Measurements from ENCODE around the gene CFHR2. TPM values are rescaled to one million over a fixed set of nuclear protein-coding genes. Genes with fewer than 3 reads are reported as not detected.
"Not testable (repeated sequence)": the region's sequence is repeated elsewhere in the genome, so short reads cannot be mapped to it uniquely, and the experiment has no call there.

CFHR2 gene
- total and polyA plus RNA-seq, 2 donors (not counting 1 experiment from before 2014, with no cell fraction given): not detected

DNA sequence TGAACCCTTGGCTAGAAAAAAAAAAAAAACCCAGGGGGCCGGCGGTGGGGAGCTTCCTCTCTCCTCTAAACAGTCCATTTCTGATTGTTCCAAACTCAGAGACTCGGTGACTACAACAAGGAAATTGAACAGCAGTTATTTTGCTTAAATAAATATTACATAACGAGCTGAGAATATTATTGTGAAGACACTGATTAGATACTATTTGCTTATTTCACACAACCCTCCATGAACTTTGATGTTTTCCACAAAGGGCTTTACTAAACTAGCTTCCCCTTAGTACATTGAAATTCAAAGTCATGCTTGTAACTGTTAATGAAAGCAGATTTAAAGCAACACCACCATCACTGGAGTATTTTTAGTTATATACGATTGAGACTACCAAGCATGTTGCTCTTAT, 33.7 kb downstream of the CFHR2 start, which contains the start of gene CFHR5:
Gene CFHR5, plus strand, starts transcription at position 279 of the 400 bp plus-strand sequence. Its CDS starts 109 bp downstream, at position 388.
- ATAC-seq (ENCODE audit: low read depth): no peak
- H3K79me2 ChIP-seq (ENCODE audit: control insufficient read depth, insufficient read depth, low read length): no peaks in the 10 kb centered on the region
- Mint-ChIP-seq H3K27me3 (no peaks in the 10 kb centered on the region), H3K27ac (no peak within 1 kb of the TSS), H3K9me3 (ENCODE audit: insufficient read depth) (no peaks in the 10 kb centered on the region), H3K4me3 (no peak within 1 kb of the TSS), H3K4me1 (no peaks in the 10 kb centered on the region)
- H3K4me2 ChIP-seq (replicated peaks; ENCODE audit: low read depth, low read length, poor library complexity, severe bottlenecking): no peak within 1 kb of the TSS
- H4K20me1 ChIP-seq (ENCODE audit: control insufficient read depth, insufficient read depth, low read length, poor library complexity, severe bottlenecking): no peaks in the 10 kb centered on the region
- H3K27ac ChIP-seq (ENCODE audit: low read length in 2 of 2): no peak within 1 kb of the TSS
- no peak for DNase-seq
- ChIA-PET CTCF (no interaction called here), POLR2A (no interaction called here)
- TF ChIP-seq EZH2 (IDR thresholded peaks at IDR 0.05; ENCODE audit: borderline replicate concordance, insufficient read depth, low read depth, low read length, poor library complexity, severe bottlenecking): no peak
- TF ChIP-seq, protein P1, sequence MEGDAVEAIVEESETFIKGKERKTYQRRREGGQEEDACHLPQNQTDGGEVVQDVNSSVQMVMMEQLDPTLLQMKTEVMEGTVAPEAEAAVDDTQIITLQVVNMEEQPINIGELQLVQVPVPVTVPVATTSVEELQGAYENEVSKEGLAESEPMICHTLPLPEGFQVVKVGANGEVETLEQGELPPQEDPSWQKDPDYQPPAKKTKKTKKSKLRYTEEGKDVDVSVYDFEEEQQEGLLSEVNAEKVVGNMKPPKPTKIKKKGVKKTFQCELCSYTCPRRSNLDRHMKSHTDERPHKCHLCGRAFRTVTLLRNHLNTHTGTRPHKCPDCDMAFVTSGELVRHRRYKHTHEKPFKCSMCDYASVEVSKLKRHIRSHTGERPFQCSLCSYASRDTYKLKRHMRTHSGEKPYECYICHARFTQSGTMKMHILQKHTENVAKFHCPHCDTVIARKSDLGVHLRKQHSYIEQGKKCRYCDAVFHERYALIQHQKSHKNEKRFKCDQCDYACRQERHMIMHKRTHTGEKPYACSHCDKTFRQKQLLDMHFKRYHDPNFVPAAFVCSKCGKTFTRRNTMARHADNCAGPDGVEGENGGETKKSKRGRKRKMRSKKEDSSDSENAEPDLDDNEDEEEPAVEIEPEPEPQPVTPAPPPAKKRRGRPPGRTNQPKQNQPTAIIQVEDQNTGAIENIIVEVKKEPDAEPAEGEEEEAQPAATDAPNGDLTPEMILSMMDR (IDR thresholded peaks at IDR 0.05): no peak
- H3K9me3 ChIP-seq (ENCODE audit: control extremely low read depth in 1 of 3, control insufficient read depth in 2 of 3, insufficient read depth in 1 of 3, low read length in 2 of 3): no peaks in the 10 kb centered on the region
- H3K36me3 ChIP-seq (replicated peaks in 1 of 2; ENCODE audit: control extremely low read depth in 1 of 2, control insufficient read depth in 1 of 2, extremely low read depth in 1 of 2, insufficient read depth in 2 of 2, low read length in 1 of 2): no peaks in the 10 kb centered on the region
- H3K9ac ChIP-seq (ENCODE audit: low read length): no peak within 1 kb of the TSS
- intact Hi-C loops (cut with micrococcal nuclease): no loop called here
- H2AFZ ChIP-seq (ENCODE audit: insufficient read depth, low read depth, low read length, poor library complexity, severe bottlenecking): no peak within 1 kb of the TSS
- H3K27me3 ChIP-seq (replicated peaks in 1 of 4; ENCODE audit: control extremely low read depth in 1 of 4, control insufficient read depth in 3 of 4, insufficient read depth in 4 of 4, low read length in 3 of 4): no peaks in the 10 kb centered on the region
- no CpG with 5 or more reads among the region's 5 CpGs for WGBS (ENCODE audit: insufficient coverage)
- no peaks in the 10 kb centered on the region for H3K4me1 ChIP-seq (ENCODE audit: control insufficient read depth in 2 of 2, insufficient read depth in 2 of 2, low read length in 2 of 2)
- no peak within 1 kb of the TSS for H3K4me3 ChIP-seq (ENCODE audit: control extremely low read depth in 1 of 5, extremely low read depth in 1 of 5, insufficient read depth in 1 of 5, low read depth in 2 of 5, low read length in 4 of 5)

DNA sequence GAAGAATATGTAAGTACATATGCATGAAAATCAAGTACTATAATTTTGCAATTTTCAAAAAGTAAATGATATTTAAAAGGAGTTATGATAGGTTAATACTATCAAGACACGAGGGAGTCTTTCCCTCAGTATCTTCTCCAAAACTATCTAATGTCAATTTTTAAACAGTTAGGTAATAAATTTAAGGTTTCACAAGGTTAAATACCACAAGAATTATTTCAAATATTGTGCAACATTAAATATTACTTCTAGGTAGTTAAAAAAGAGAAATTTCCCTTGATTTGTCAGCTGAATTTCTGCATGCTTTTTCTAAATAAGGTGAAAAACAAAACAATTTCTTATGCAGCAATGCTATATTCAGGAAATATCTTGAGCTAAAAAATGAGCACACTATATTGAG, 37.3 kb downstream of the CFHR2 start:
- intact Hi-C loops (cut with micrococcal nuclease): no loop called here
- CTCF ChIA-PET: no interaction called here
- Histone ChIP-seq H3K4me2 (replicated peaks; ENCODE audit: low read depth, low read length, poor library complexity, severe bottlenecking) (no peak overlapping the region), H3K79me2 (ENCODE audit: control insufficient read depth, insufficient read depth, low read length) (no peaks in the 10 kb centered on the region), H3K4me3 (ENCODE audit: control extremely low read depth in 1 of 5, extremely low read depth in 1 of 5, insufficient read depth in 1 of 5, low read depth in 2 of 5, low read length in 4 of 5) (no peak overlapping the region), H3K4me1 (ENCODE audit: control insufficient read depth in 2 of 2, insufficient read depth in 2 of 2, low read length in 2 of 2) (no peaks in the 10 kb centered on the region), H3K27me3 (replicated peaks in 1 of 4; ENCODE audit: control extremely low read depth in 1 of 4, control insufficient read depth in 3 of 4, insufficient read depth in 4 of 4, low read length in 3 of 4) (no peaks in the 10 kb centered on the region), H3K9me3 (ENCODE audit: control extremely low read depth in 1 of 3, control insufficient read depth in 2 of 3, insufficient read depth in 1 of 3, low read length in 2 of 3) (no peaks in the 10 kb centered on the region), H3K36me3 (replicated peaks in 1 of 2; ENCODE audit: control extremely low read depth in 1 of 2, control insufficient read depth in 1 of 2, extremely low read depth in 1 of 2, insufficient read depth in 2 of 2, low read length in 1 of 2) (no peaks in the 10 kb centered on the region), H3K9ac (ENCODE audit: low read length) (no peak overlapping the region), H2AFZ (ENCODE audit: insufficient read depth, low read depth, low read length, poor library complexity, severe bottlenecking) (no peak overlapping the region), H3K27ac (ENCODE audit: low read length in 2 of 2) (no peak overlapping the region), H4K20me1 (ENCODE audit: control insufficient read depth, insufficient read depth, low read length, poor library complexity, severe bottlenecking) (no peaks in the 10 kb centered on the region)
- DNase-seq: no peak
- TF ChIP-seq, protein P1 (IDR thresholded peaks at IDR 0.05): no peak
- no peak for TF ChIP-seq EZH2 (IDR thresholded peaks at IDR 0.05; ENCODE audit: borderline replicate concordance, insufficient read depth, low read depth, low read length, poor library complexity, severe bottlenecking)
- no CpG with 5 or more reads among the region's 1 CpG for WGBS (ENCODE audit: insufficient coverage)
- no peak for ATAC-seq (ENCODE audit: low read depth)
- POLR2A ChIA-PET: no interaction called here
- no peaks in the 10 kb centered on the region for H3K27me3 Mint-ChIP-seq
- H3K4me3 Mint-ChIP-seq: no peak overlapping the region
- no peak overlapping the region for H3K27ac Mint-ChIP-seq
- H3K4me1 Mint-ChIP-seq: no peaks in the 10 kb centered on the region
- no peaks in the 10 kb centered on the region for H3K9me3 Mint-ChIP-seq (ENCODE audit: insufficient read depth)

DNA sequence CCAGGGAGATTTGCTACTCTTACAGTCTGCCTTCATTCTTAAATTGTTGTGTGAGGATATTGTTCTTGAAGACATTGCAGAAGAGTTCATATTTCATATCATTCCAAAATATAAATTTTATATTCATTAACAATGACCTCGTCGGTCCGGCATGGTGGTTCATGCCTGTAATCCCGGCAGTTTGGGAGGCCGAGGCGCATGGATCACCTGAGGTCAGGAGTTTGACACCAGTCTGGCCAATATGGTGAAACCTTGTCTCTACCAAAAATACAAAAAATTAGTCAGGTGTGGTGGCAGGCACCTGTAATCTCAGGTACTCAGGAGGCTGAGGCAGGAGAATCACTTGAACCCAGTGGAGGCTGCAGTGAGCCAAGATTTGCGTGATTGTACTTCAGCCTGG, 38.7 kb downstream of the CFHR2 start:
- CTCF ChIA-PET; H3K4me3 Mint-ChIP-seq; H3K27ac ChIP-seq (ENCODE audit: low read length in 2 of 2); intact Hi-C loops (cut with micrococcal nuclease); H3K9me3 ChIP-seq (ENCODE audit: control extremely low read depth in 1 of 3, control insufficient read depth in 2 of 3, insufficient read depth in 1 of 3, low read length in 2 of 3); H3K4me1 ChIP-seq (ENCODE audit: control insufficient read depth in 2 of 2, insufficient read depth in 2 of 2, low read length in 2 of 2); H4K20me1 ChIP-seq (ENCODE audit: control insufficient read depth, insufficient read depth, low read length, poor library complexity, severe bottlenecking); H3K9ac ChIP-seq (ENCODE audit: low read length); H2AFZ ChIP-seq (ENCODE audit: insufficient read depth, low read depth, low read length, poor library complexity, severe bottlenecking); H3K4me1 Mint-ChIP-seq; H3K4me2 ChIP-seq (replicated peaks; ENCODE audit: low read depth, low read length, poor library complexity, severe bottlenecking); ATAC-seq (ENCODE audit: low read depth); H3K36me3 ChIP-seq (replicated peaks in 1 of 2; ENCODE audit: control extremely low read depth in 1 of 2, control insufficient read depth in 1 of 2, extremely low read depth in 1 of 2, insufficient read depth in 2 of 2, low read length in 1 of 2); POLR2A ChIA-PET; H3K79me2 ChIP-seq (ENCODE audit: control insufficient read depth, insufficient read depth, low read length); H3K27ac Mint-ChIP-seq; H3K27me3 ChIP-seq (replicated peaks in 1 of 4; ENCODE audit: control extremely low read depth in 1 of 4, control insufficient read depth in 3 of 4, insufficient read depth in 4 of 4, low read length in 3 of 4); H3K27me3 Mint-ChIP-seq; H3K4me3 ChIP-seq (ENCODE audit: control extremely low read depth in 1 of 5, extremely low read depth in 1 of 5, insufficient read depth in 1 of 5, low read depth in 2 of 5, low read length in 4 of 5); DNase-seq; H3K9me3 Mint-ChIP-seq (ENCODE audit: insufficient read depth): not testable (repeated sequence)
- 95% methylated on average over 7 of the region's 7 CpGs for WGBS (ENCODE audit: insufficient coverage)
